Type B pancreatic cell (in vitro differentiated cells): Measurements from ENCODE around the gene CDCP1. TPM values are rescaled to one million over a fixed set of nuclear protein-coding genes. Genes with fewer than 3 reads are reported as not detected.
A peak's percentile ranks its signal among the peaks of the same experiment; 100 is the strongest.

Experiments used
- DNase-seq: peaks from one replicate; pipeline ENCODE4 v3.0.0; 2021; ENCODE audit warnings: mixed read lengths; ENCODE audit not compliant: unreplicated experiment; ENCODE audit errors: extremely low spot score
- H3K27ac Mint-ChIP-seq: 2 replicates; pipeline ENCODE4 v1.8.0; 2021; ENCODE audit warnings: mild to moderate bottlenecking, mixed read lengths
- H3K27me3 Mint-ChIP-seq: 2 replicates; pipeline ENCODE4 v1.8.0; 2021; ENCODE audit warnings: mixed read lengths
- H3K36me3 Mint-ChIP-seq: 2 replicates; pipeline ENCODE4 v1.8.0; 2021; ENCODE audit warnings: mixed read lengths
- H3K4me1 Mint-ChIP-seq: one replicate; pipeline ENCODE4 v1.8.0; 2021; ENCODE audit warnings: mixed read lengths; ENCODE audit not compliant: unreplicated experiment
- H3K4me3 Mint-ChIP-seq: 2 replicates; pipeline ENCODE4 v1.8.0; 2021; ENCODE audit warnings: mild to moderate bottlenecking, mixed read lengths
- H3K9me3 Mint-ChIP-seq: 2 replicates; pipeline ENCODE4 v1.8.0; 2021; ENCODE audit warnings: mixed read lengths
- total RNA-seq: library from RNA; stranded (reverse); gene quantifications from 2 replicates; pipeline ENCODE4 v1.2.1, GENCODE V29; 2021; ENCODE audit warnings: low replicate concordance
- TF ChIP-seq, protein P1 (sequence below): fragments of 200-600 bp; sonication (generic); conservative IDR thresholded peaks from 2 replicates; pipeline ENCODE4 v1.5.0; 2021; ENCODE audit warnings: antibody characterized with exemption, mild to moderate bottlenecking

CDCP1 gene
- total RNA-seq, 1 donor from 2014 or later, result 26.3 TPM

DNA sequence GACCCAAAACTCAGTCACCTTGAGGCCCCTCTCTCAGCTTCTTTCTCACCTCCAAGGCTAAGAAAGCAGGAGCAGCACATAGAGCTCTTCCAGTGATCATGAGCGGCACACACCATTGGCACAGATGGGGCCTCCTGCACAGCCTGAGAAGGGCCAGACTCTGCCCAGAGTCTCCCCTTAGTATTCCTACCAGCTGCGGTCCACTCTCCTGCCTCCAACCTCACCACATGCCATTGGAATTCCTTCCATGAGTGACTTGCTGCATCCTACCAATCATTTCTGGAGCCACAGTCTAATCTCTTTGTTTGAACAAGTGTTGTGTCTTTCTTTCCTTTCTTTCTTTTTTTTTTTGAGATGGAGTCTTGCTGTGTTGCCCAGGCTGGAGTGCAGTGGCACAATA is 39.3 kb downstream of the CDCP1 start:
- Mint-ChIP-seq H3K36me3 (peaks cover 18% of the 10 kb centered on the region), H3K4me1 (no peaks in the 10 kb centered on the region), H3K4me3 (no peak overlapping the region), H3K27me3 (no peaks in the 10 kb centered on the region), H3K9me3 (peaks cover 5% of the 10 kb centered on the region), H3K27ac (peak overlapping the region; percentile 32)
- TF ChIP-seq, protein P1, sequence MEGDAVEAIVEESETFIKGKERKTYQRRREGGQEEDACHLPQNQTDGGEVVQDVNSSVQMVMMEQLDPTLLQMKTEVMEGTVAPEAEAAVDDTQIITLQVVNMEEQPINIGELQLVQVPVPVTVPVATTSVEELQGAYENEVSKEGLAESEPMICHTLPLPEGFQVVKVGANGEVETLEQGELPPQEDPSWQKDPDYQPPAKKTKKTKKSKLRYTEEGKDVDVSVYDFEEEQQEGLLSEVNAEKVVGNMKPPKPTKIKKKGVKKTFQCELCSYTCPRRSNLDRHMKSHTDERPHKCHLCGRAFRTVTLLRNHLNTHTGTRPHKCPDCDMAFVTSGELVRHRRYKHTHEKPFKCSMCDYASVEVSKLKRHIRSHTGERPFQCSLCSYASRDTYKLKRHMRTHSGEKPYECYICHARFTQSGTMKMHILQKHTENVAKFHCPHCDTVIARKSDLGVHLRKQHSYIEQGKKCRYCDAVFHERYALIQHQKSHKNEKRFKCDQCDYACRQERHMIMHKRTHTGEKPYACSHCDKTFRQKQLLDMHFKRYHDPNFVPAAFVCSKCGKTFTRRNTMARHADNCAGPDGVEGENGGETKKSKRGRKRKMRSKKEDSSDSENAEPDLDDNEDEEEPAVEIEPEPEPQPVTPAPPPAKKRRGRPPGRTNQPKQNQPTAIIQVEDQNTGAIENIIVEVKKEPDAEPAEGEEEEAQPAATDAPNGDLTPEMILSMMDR, result no peak
- no peak for DNase-seq

DNA sequence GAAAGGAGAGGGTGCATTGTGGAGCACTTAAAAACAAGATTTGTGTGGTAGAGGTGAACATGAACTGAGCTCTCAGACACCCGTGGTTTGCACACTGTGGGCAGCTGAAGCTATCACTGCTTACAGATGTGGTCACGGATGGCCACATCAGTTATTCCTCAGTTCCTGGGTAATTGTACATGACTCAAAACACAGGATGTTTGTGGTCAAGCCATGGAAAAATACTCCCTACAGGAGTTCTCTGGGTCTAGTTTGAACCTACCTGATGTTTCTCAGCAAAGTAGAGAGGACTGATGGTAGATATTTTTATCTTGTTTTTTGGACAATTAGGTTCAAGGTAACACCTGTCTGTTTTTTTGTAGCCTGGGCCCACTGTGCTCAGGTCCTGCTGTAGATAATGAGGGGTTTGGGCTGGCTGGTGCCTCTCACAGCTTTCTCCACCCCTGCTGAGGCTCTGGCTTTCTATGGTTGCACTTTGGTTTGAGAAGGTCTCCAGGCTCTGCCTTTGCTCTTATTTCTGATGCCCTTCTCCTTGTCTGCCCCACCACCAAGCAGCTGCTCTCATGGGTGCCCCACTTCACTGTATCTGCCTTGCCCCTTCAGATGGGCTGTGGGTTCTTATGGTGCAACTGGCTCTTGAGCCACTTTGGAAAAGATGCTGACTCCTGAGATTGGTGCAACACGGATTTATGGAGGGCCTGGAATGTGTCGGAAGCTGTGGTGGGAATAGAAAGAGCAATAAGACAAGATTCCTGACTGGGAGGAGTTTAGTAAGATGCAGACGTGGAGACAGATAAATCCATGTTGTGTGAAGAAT is 40.1 kb downstream of the CDCP1 start:
- Mint-ChIP-seq H3K9me3 (peaks cover 5% of the 10 kb centered on the region), H3K36me3 (peaks cover 15% of the 10 kb centered on the region), H3K27ac (no peak overlapping the region), H3K4me3 (no peak overlapping the region), H3K4me1 (no peaks in the 10 kb centered on the region), H3K27me3 (no peaks in the 10 kb centered on the region)
- DNase-seq, result no peak
- TF ChIP-seq, protein P1, result no peak

DNA sequence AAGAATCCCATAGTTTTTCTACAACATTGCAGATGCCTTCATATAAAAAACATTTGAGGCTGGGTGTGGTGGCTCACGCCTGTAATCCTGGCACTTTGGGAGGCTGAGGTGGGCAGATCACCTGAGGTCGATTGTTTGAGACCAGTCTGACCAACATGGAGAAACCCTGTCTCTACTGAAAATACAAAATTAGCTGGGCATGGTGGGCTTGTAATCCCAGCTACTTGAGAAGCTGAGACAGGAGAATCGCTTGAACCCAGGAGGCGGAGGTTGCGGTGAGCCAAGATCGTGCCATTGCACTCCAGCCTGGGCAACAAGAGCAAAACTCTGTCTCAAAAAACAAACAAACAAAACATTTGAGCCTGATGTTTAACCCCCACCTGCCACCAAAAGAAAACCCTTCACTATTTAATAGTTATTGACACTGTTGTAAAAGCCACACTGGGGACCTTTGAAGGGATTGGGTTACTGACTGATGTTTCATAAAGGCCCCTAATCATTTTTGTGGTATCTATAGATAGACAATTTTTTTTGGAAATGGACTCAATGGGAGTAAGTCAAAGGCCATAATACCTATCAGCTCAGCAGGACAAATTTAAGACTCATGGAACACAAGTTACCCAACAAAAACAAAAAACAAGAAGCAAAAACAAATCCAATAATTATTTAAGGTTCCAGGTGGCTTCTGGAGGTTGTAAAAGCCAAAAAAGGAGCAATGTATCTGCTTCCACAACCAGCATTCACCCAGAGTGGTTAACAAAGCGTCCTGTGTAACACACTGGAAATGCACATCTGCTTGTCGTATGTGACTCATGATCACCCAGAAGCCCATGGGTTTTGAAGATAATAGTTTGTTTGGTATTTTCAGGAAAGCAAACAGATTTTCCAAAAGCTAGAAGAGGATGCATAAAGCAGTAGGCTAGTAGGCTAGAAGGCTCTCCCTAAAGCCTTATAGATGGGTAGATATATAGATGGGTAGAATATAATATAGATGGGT is 41.2 kb downstream of the CDCP1 start:
- Mint-ChIP-seq H3K36me3 (peaks cover 13% of the 10 kb centered on the region), H3K27ac (no peak overlapping the region), H3K4me3 (no peak overlapping the region), H3K9me3 (peaks cover 5% of the 10 kb centered on the region), H3K4me1 (no peaks in the 10 kb centered on the region), H3K27me3 (no peaks in the 10 kb centered on the region)
- DNase-seq, result no peak
- TF ChIP-seq, protein P1, result no peak

DNA sequence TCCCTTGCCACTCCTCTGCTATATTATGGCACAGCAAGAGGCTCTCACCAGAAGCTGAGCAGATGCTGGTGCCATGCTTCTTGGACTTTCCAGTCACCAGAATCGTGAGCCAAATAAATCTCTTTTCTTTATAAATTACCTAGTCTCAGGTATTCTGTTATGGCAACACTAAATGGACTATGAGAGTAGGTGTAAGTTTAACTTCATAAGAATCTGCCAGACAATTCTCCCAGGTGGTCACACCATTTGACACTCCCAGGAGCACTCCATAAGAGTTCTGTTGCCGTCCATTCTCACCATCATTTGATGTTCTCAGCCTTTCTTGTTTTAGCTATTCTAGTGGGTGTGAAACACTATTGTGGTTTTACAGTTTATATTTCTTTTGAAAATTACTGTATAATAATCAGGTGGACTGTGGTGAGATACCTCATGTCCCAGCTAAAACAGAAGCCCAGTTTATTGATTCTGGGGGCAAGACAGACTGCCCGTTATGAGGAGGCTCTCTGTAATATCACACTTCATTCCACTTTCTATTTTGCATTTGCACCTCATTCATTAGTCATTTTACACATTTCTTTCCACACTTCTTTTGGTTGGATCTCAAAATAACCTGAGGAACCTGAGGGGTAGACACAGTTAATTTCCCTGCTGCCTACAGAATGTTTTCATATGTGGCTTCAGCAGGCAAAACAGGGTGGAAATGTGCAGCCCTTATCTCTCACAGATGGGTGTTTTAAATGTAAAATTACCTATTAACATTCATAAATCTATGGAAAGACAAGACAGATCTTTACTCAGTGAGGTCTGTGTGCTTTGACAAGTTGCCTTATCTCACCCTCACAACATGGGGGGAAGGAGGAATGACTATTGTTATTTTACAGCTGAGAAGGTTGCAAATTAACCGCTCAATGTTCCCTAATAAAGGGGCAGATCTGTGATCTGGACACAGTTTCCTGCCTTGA is 42.1 kb downstream of the CDCP1 start:
- Mint-ChIP-seq H3K9me3 (peaks cover 5% of the 10 kb centered on the region), H3K4me3 (no peak overlapping the region), H3K36me3 (peaks cover 9% of the 10 kb centered on the region), H3K4me1 (no peaks in the 10 kb centered on the region), H3K27ac (peak overlapping the region; percentile 35), H3K27me3 (no peaks in the 10 kb centered on the region)
- TF ChIP-seq, protein P1, result no peak
- DNase-seq, result no peak

DNA sequence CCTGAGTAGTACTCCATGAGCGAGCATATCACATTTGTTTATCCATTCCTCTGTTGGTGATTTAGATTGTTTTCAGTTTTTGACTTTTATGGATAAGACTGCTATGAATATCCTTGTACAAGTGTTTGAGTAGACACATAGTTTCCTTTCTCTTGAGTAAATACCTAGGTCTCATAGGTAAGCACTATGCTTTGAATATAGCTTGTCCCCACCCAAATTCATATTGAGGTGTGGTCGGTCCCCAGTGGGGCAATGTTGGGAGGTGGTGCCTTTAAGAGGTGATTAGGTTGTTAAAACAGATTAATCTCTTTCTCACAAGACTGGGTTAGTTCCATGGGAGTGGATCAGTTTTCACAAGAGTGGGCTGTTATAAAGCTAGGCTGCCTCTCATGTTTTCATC is 42.8 kb downstream of the CDCP1 start:
- H3K9me3 Mint-ChIP-seq, result peaks cover 5% of the 10 kb centered on the region
- peaks cover 12% of the 10 kb centered on the region for H3K36me3 Mint-ChIP-seq
- no peaks in the 10 kb centered on the region for H3K4me1 Mint-ChIP-seq
- no peak for DNase-seq
- H3K27me3 Mint-ChIP-seq, result no peaks in the 10 kb centered on the region
- H3K27ac Mint-ChIP-seq, result peak overlapping the region; percentile 35
- H3K4me3 Mint-ChIP-seq, result peak overlapping the region; percentile 4
- TF ChIP-seq, protein P1, result no peak
